NCI-H2107 treated with DMSO at 0.1 percent for 48 hours (cell line): ENCODE measurements around the gene RAI14.
"Not testable (repeated sequence)": the region's sequence is repeated elsewhere in the genome, so short reads cannot be mapped to it uniquely, and the experiment has no call there.

Experiments
- DNase-seq: peaks from one replicate; lab custom pipeline; 2025; ENCODE audit not compliant: unreplicated experiment; lab: John Stamatoyannopoulos, UW

The RAI14 gene

GRCh38 chr5:34811706-34812105 is 155.6 kb downstream of the RAI14 start:
- DNase-seq, result no peak

DNA sequence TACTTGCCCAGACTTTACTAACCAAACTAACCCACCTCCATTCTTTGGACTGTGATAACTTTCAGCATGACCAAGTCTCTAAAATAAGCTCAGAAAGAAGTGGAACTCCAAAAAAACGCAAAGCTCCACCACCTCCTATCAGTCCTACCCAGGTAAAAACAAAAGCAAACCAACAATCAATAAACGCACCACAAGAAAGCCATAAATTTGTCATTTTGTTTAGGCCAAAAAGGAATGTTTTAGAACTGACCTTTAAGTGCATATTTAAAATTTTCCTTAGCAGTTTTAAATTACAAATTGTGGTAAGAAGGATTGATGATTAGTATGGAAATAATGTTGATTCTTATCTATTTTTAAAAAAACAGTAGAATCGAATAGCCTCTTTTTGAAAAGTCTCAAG is 157.4 kb downstream of the RAI14 start:
- no peak for DNase-seq

GRCh38 chr5:34817558-34818351 is 161.6 kb downstream of the RAI14 start:
- DNase-seq, result no peak

GRCh38 chr5:34818717-34819116 is 162.6 kb downstream of the RAI14 start:
- no peak for DNase-seq

GRCh38 chr5:34820593-34820992 is 164.5 kb downstream of the RAI14 start:
- no peak for DNase-seq

- DNase-seq, result no peak
Observed at GRCh38 chr5:34822956-34823715, 167.0 kb downstream of the RAI14 start.

DNA sequence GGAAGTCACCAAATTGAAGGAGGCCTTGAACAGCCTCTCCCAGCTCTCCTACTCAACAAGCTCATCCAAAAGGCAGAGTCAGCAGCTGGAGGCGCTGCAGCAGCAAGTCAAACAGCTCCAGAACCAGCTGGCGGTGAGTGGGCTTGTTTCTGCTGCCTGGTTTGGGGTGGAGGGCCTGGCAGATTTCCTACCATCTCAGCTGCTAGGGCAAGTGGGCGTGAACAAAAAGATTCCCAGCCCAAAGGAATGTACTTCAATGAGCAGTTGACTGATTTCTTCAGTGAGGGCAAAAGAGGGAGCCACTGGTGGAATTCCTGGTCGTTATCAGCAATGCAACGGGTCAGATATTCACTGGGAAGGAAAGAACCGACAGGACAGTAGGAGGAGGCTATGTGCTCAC is 170.2 kb downstream of the RAI14 start:
- DNase-seq, result no peak

DNA sequence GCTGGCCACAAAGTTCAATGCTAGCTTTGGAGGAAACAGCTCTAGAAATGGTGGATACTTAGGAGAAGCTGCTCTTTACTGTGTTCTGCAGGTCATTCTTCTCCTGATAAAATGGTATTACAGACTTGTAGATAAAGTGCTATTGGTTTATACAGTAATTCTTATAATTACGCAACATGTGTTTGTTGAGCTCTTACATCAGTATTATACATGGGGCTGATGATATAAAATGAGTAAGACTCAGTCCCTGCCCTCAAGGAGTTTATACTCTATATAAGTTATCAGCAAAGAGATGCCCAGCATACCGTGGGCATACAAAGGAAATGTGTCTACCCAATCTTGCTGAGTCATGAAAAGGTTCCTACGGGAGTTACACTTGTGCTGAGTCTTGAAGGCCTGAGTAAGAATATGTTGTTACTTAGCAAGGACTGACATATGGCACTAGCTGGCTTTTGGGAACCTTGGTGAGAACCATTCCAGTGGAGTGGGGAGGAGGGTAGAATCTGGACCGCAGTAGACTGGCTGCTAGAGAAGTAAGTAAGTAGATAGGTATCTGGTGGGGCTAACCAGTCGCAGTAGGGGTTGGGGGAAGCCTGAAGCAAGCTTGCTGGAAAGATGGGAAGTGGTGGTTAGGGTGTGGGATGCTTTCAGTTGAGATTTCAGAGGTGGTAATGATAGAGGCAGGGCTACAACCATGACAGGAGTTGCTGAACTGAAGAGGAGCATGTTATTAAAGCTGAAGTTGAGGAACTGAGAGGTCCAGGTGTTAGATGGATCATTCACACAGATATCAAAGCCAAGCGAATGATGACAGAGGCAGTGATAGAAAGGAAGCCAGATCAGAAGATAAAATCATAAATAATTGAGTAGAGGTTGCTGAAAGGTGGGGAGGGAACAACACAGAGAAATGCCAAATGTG is 171.7 kb downstream of the RAI14 start:
- DNase-seq, result no peak

GRCh38 chr5:34830827-34831226 is 174.7 kb downstream of the RAI14 start:
- not testable (repeated sequence) for DNase-seq

DNA sequence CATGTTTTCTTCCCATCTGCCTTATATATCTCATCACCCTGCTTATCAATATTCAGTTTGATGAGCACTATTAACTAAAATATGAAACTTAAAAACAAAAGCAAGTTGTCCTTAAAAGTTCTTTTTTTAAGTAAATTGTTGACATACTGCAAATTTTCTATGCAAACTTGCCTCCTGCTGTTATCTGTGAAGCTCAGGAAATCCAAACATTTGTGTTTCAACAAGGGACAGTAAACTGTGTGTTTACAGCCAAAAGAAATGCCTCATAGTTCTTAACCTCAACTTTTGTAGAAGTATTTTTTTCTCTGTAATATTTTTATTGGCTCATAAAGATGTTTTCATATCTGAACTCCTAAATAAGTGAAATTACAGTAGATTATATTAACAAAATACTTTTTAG is 175.2 kb downstream of the RAI14 start:
- DNase-seq, result no peak

GRCh38 chr5:34832568-34832967 is 176.4 kb downstream of the RAI14 start:
- no peak for DNase-seq

GRCh38 chr5:34833090-34833489 is 177.0 kb downstream of the RAI14 start:
- no peak for DNase-seq

DNA sequence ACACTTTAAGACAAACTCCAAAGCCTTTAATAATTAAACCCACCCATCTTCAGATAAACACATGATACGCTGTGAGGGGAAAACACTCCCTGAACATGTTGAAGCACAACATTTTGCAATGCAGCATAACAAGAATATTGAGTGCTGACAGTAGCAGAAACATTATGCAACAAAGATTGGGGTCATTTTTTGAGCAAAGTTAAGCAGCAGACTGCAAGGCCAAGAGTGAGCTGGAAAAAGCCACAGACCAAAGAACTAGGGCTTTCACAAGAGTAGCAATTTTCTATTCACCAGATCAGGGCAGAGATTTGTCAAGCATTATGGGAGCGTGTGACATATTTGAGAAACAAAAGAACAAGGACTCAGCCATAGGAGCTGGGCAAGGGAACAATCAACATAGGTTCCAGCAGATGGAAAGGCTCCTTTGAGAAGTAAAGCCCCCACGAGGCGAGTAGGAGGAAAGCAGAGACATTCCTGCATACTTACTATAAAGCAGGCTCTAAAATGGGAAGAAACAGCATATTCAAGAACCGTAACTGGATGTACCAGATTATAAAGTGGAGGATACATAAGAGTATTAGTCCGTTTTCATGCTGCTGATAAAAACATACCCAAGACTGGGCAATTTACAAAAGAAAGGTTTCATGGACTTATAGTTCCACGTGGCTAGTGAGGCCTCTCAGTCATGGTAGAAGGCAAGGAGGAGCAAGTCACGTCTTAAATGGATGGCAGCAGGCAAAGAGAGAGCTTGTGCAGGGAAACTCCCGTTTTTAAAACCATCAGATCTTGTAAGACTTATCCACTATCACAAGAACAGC is 178.1 kb downstream of the RAI14 start:
- DNase-seq, result no peak

DNA sequence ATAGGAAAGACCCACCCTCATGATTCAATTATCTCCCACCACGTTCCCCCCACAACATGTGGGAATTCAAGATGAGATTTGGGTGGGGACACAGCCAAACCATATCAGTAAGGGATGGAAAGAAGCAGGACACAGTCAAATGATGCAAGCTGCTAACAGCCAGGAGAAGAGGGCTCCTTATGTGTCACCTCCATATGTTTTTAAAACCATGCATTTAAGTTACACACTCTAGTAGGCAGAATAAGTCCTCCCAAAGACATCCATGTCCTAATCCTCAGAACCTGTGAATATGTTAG is 178.6 kb downstream of the RAI14 start:
- DNase-seq, result no peak

DNA sequence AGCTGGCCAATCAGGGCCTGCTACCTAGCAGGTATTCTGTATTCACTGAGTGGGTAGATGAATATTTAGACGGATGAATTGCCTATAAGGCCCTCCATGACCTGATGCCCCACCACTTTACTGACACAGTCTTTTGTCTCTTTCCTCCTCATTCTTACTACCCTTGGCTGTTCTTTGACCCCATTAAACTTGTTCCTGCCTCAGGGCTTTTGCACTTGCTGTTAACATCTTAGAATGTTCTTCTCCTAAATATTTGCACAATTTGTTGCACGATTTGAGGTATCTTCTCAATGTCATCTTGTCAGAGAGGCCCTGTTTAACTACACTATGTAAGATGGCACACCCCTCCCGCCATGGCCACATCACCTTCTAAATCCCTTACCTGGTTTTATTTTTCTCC is 179.5 kb downstream of the RAI14 start:
- no peak for DNase-seq

- DNase-seq, result peak; percentile 69
Observed at GRCh38 chr5:34838785-34839714, 182.9 kb downstream of the RAI14 start, which contains the start of gene TTC23L. TSS of gene TTC23L (plus strand) at chr5:34839164. CDS start at chr5:34840672, 1,508 bp downstream.

DNA sequence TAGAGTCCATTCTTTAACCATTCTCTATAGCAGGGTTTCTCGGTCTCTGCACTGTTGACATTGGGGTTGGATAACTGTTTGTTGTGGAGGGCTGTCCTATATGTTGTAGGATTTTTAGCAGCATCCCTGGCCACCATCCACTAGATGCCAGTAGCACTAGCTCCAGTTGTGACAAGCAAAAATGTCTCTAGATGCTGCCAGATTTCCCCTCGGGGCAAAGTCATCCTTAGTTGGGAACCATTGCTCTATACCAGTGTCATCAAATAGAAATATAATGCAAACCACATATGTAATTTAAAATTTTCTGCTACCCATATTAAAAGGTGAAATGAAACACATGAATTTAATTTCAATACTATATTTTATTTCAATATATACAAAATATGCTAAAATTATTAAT is 185.7 kb downstream of the RAI14 start:
- DNase-seq, result no peak

- DNase-seq, result no peak
Observed at GRCh38 chr5:34842554-34842953, 186.4 kb downstream of the RAI14 start.

- DNase-seq, result no peak
Observed at GRCh38 chr5:34843497-34843896, 187.4 kb downstream of the RAI14 start.

- DNase-seq, result no peak
Observed at GRCh38 chr5:34844106-34844505, 188.0 kb downstream of the RAI14 start.
